ENCODE data around the gene AK9. TPM values are rescaled to one million over a fixed set of nuclear protein-coding genes. Genes with fewer than 3 reads are reported as not detected.

Gene AK9
- total and polyA plus RNA-seq, 2 of the 4 experiments (the other 2 are of a cell fraction) = 1.7 to 1.8 TPM

GRCh38 chr6:109451376-109451775, 239.6 kb downstream of the AK9 start:
- dilution Hi-C loops (cut with HindIII; ENCODE audit: low sequenced_read_pairs, unreplicated experiment) (no loop called here), in situ Hi-C loops (cut with MboI; ENCODE audit: low sequenced_read_pairs) (no loop called here), intact Hi-C loops (cut with micrococcal nuclease) (no loop called here)
- CTCF ChIA-PET = no interaction called here
- 100% methylated on average over 1 of the region's 7 CpGs; no CpG with 5 or more reads in 1 of the 2 experiments for WGBS, 2 experiments (ENCODE audit: extremely low coverage in 2 of 2, insufficient read length in 1 of 2)
- H2AK9ac ChIP-seq (replicated peaks; ENCODE audit: low read depth, low read length, poor library complexity) = no peak overlapping the region
- H2AFZ ChIP-seq (replicated peaks; ENCODE audit: low read length, poor library complexity) = no peak overlapping the region
- H2BK5ac ChIP-seq (ENCODE audit: low read depth, low read length, poor library complexity, severe bottlenecking) = no peak overlapping the region
- H2BK15ac ChIP-seq (ENCODE audit: low read depth, low read length) = no peak overlapping the region
- POLR2A ChIA-PET (ENCODE audit: unreplicated experiment) = no interaction called here
- H3K9me3 ChIP-seq (ENCODE audit: control insufficient read depth, insufficient read depth, low read length) = no peaks in the 10 kb centered on the region
- H3K4me3 ChIP-seq (ENCODE audit: insufficient read depth, low read depth, low read length) = no peak overlapping the region
- H4K8ac ChIP-seq (ENCODE audit: low read depth in 2 of 2, low read length in 2 of 2) = no peak overlapping the region
- no TSS peak for BruUV-seq (replicated peaks)
- no peak overlapping the region for H3K27ac ChIP-seq (ENCODE audit: insufficient read depth, low read length)
- no peak overlapping the region for H3K4me2 ChIP-seq (ENCODE audit: low read depth, low read length)
- H3K4me1 ChIP-seq (ENCODE audit: control insufficient read depth, insufficient read depth, low read length) = peaks cover 4% of the 10 kb centered on the region; the same call in 1 of the 2 replicates
- H3K23ac ChIP-seq (ENCODE audit: low read depth, low read length) = no peak overlapping the region
- H4K91ac ChIP-seq (ENCODE audit: insufficient read depth, low read depth, low read length) = no peak overlapping the region
- no peak overlapping the region for H3K4ac ChIP-seq (ENCODE audit: low read depth, low read length)
- peaks cover 7% of the 10 kb centered on the region; the same call in 1 of the 2 replicates for H4K20me1 ChIP-seq (ENCODE audit: insufficient read depth, low read length)
- H2BK20ac ChIP-seq (ENCODE audit: low read depth, low read length) = no peak overlapping the region
- no peak for ATAC-seq (ENCODE audit: low read depth)
- H3K18ac ChIP-seq (ENCODE audit: low read depth, low read length) = no peak overlapping the region
- TF ChIP-seq USF2 (IDR thresholded peaks at IDR 0.05; ENCODE audit: low read depth, low read length) (no peak), ELK1 (IDR thresholded peaks at IDR 0.05; ENCODE audit: borderline replicate concordance, low read depth, low read length) (no peak)
- no peak overlapping the region for H3K14ac ChIP-seq (replicated peaks; ENCODE audit: low read depth, low read length)
- no peaks in the 10 kb centered on the region for H3K27me3 ChIP-seq (ENCODE audit: control insufficient read depth, insufficient read depth, low read length)
- H3K9me1 ChIP-seq (ENCODE audit: insufficient read depth, low read length) = peaks cover 19% of the 10 kb centered on the region
- no peak overlapping the region for H3K56ac ChIP-seq (ENCODE audit: extremely low read depth, insufficient read depth, low read length)
- peaks cover 47% of the 10 kb centered on the region for H3K36me3 ChIP-seq (ENCODE audit: control insufficient read depth, insufficient read depth, low read length)
- no peak overlapping the region for H4K5ac ChIP-seq (ENCODE audit: low read depth, low read length)
- peaks cover 18 to 54% of the 10 kb centered on the region in 2 experiments for H3K79me1 ChIP-seq (ENCODE audit: low read depth in 1 of 2, low read length in 2 of 2)
- H3K9ac ChIP-seq (ENCODE audit: low read depth, low read length) = no peak overlapping the region
- H2BK120ac ChIP-seq (ENCODE audit: low read depth, low read length) = no peak overlapping the region
- no peak for DNase-seq
- H2AK5ac ChIP-seq (ENCODE audit: low read depth, low read length) = no peak overlapping the region
